Nephron progenitor cell (in vitro differentiated cells): ENCODE data around the gene RPUSD4.

ENCODE experiments used
- DNase-seq: peaks from one replicate; pipeline ENCODE4 v3.0.0; 2021
- H3K27ac Mint-ChIP-seq: 2 replicates; pipeline ENCODE4 v1.8.0; 2021; ENCODE audit warnings: mild to moderate bottlenecking, moderate library complexity, mixed read lengths
- H3K27me3 Mint-ChIP-seq: 2 replicates; pipeline ENCODE4 v1.8.0; 2021; ENCODE audit warnings: mild to moderate bottlenecking, low read depth, mixed read lengths; ENCODE audit not compliant: poor library complexity
- H3K36me3 Mint-ChIP-seq: 2 replicates; pipeline ENCODE4 v1.8.0; 2021; ENCODE audit warnings: low read depth, mixed read lengths
- H3K4me1 Mint-ChIP-seq: 2 replicates; pipeline ENCODE4 v1.8.0; 2021; ENCODE audit warnings: mixed read lengths
- H3K4me3 Mint-ChIP-seq: 2 replicates; pipeline ENCODE4 v1.8.0; 2021; ENCODE audit warnings: mild to moderate bottlenecking, moderate library complexity, mixed read lengths
- H3K9me3 Mint-ChIP-seq: 2 replicates; pipeline ENCODE4 v1.8.0; 2021; ENCODE audit warnings: mild to moderate bottlenecking, moderate library complexity, mixed read lengths
- TF ChIP-seq, protein P1 (sequence below): fragments of 200-600 bp; sonication (generic); IDR thresholded peaks from 2 replicates; pipeline ENCODE4 v1.5.0; 2021; ENCODE audit warnings: antibody characterized with exemption

RPUSD4 gene

GRCh38 chr11:126217491-126217890, 6.0 kb upstream of the RPUSD4 start:
- H3K9me3 Mint-ChIP-seq: no peaks in the 10 kb centered on the region
- no peak overlapping the region for H3K27ac Mint-ChIP-seq
- no peak for DNase-seq
- TF ChIP-seq, protein P1, sequence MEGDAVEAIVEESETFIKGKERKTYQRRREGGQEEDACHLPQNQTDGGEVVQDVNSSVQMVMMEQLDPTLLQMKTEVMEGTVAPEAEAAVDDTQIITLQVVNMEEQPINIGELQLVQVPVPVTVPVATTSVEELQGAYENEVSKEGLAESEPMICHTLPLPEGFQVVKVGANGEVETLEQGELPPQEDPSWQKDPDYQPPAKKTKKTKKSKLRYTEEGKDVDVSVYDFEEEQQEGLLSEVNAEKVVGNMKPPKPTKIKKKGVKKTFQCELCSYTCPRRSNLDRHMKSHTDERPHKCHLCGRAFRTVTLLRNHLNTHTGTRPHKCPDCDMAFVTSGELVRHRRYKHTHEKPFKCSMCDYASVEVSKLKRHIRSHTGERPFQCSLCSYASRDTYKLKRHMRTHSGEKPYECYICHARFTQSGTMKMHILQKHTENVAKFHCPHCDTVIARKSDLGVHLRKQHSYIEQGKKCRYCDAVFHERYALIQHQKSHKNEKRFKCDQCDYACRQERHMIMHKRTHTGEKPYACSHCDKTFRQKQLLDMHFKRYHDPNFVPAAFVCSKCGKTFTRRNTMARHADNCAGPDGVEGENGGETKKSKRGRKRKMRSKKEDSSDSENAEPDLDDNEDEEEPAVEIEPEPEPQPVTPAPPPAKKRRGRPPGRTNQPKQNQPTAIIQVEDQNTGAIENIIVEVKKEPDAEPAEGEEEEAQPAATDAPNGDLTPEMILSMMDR: no peak
- peaks cover 12% of the 10 kb centered on the region for H3K36me3 Mint-ChIP-seq
- H3K4me3 Mint-ChIP-seq: no peak overlapping the region
- H3K4me1 Mint-ChIP-seq: peaks cover 32% of the 10 kb centered on the region
- no peaks in the 10 kb centered on the region for H3K27me3 Mint-ChIP-seq

- Mint-ChIP-seq H3K27me3 (no peaks in the 10 kb centered on the region), H3K4me3 (no peak overlapping the region), H3K4me1 (peaks cover 38% of the 10 kb centered on the region), H3K36me3 (peaks cover 4% of the 10 kb centered on the region), H3K9me3 (no peaks in the 10 kb centered on the region), H3K27ac (no peak overlapping the region)
- TF ChIP-seq, protein P1: no peak
- DNase-seq: no peak
Measured at GRCh38 chr11:126216526-126217305, 5.3 kb upstream of the RPUSD4 start.

DNA sequence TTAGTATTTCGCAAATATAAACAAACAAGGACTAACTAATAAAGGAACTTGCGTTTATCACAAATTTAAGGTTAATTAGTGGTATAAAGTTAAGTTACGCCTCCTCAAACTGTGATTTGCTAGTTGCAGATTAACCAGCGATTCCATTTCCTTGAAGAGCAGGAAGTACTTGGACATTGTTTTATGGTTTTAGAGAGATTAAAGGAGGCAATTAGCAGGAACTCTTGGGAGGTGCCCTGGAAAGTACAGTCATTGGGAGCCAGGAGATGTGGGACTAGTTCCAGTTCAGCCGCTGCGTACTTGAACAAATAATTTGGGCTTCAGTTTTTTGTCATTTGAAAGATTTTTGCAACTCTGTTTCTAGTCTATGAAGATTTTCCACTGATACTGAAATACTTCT, 3.4 kb upstream of the RPUSD4 start:
- H3K36me3 Mint-ChIP-seq: peaks cover 6% of the 10 kb centered on the region
- no peak overlapping the region for H3K4me3 Mint-ChIP-seq
- H3K4me1 Mint-ChIP-seq: peaks cover 52% of the 10 kb centered on the region
- H3K27ac Mint-ChIP-seq: no peak overlapping the region
- DNase-seq: no peak
- no peaks in the 10 kb centered on the region for H3K9me3 Mint-ChIP-seq
- no peaks in the 10 kb centered on the region for H3K27me3 Mint-ChIP-seq
- TF ChIP-seq, protein P1: no peak

- Mint-ChIP-seq H3K27me3 (no peaks in the 10 kb centered on the region), H3K27ac (no peak overlapping the region), H3K4me1 (peaks cover 52% of the 10 kb centered on the region), H3K36me3 (peaks cover 8% of the 10 kb centered on the region), H3K4me3 (no peak overlapping the region), H3K9me3 (no peaks in the 10 kb centered on the region)
- TF ChIP-seq, protein P1: no peak
- no peak for DNase-seq
Measured at GRCh38 chr11:126214441-126214840, 3.0 kb upstream of the RPUSD4 start.

DNA sequence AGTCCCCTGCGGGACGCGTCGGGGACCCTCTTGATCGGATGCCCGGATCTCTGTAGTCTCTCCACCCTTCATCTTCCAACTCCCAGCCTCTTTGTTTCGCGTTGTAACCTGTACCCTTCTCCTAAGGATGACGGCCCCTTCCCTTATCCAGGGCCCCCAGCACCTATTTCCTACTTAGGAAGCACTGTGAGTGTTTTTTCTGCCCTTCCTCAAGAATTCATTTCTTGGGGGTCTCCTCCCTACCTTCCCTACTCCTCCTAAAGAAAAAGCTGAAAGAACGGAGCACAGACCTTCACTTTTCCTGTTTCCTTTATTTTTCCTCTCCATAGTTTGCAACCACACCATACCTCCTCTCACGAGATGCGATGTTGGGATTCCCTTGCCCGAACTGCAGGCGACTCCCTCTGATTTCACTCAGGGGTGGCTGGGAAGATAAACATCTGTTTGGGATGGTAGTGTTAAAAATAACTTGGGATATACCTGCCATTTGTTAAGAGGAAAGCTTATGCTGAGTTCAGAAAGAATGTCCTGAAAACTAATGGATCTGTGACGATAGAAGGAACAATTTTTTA, 725 bp upstream of the RPUSD4 start:
- H3K4me1 Mint-ChIP-seq: peaks cover 38% of the 10 kb centered on the region
- TF ChIP-seq, protein P1: no peak
- peak overlapping the region; percentile 6 for H3K27ac Mint-ChIP-seq
- peaks cover 20% of the 10 kb centered on the region for H3K36me3 Mint-ChIP-seq
- no peaks in the 10 kb centered on the region for H3K9me3 Mint-ChIP-seq
- DNase-seq: no peak
- peak overlapping the region; percentile 96 for H3K4me3 Mint-ChIP-seq
- no peaks in the 10 kb centered on the region for H3K27me3 Mint-ChIP-seq

- H3K4me3 Mint-ChIP-seq: peak overlapping the region; percentile 96
- no peaks in the 10 kb centered on the region for H3K27me3 Mint-ChIP-seq
- peaks cover 33% of the 10 kb centered on the region for H3K36me3 Mint-ChIP-seq
- H3K27ac Mint-ChIP-seq: peak overlapping the region; percentile 99
- TF ChIP-seq, protein P1: no peak
- H3K9me3 Mint-ChIP-seq: no peaks in the 10 kb centered on the region
- peak; percentile 32 for DNase-seq
- H3K4me1 Mint-ChIP-seq: peaks cover 38% of the 10 kb centered on the region
Measured at GRCh38 chr11:126210871-126211235, 597 bp downstream of the RPUSD4 start.
